IMR-90 (cell line): Measurements from ENCODE around the gene RAB11FIP4. TPM values are rescaled to one million over a fixed set of nuclear protein-coding genes. Genes with fewer than 3 reads are reported as not detected.

Source experiments
- ATAC-seq: fragments of 200-7000 bp; cut with Tn5 transposase; 2 replicates; pipeline ENCODE4 v1.9.1; 2020; ENCODE audit warnings: low read depth, mild to moderate bottlenecking, moderate library complexity
- BruUV-seq: library from RNA; stranded (reverse); fragments of 400-500 nt; replicated peaks from 2 replicates; lab custom pipeline; 2021; lab: Mats Ljungman, UMichigan
- CTCF ChIA-PET: fragments of 300-600 bp; formaldehyde crosslinking; extraction: SDS; loops from one replicate; lab custom pipeline; 2021; ENCODE audit warnings: antibody characterized with exemption; lab: Yijun Ruan, JAX
- POLR2A ChIA-PET: fragments of 300-600 bp; sonication (Branson Sonifier 250); formaldehyde crosslinking; loops from one replicate; lab custom pipeline; 2022; ENCODE audit warnings: antibody characterized with exemption; ENCODE audit not compliant: unreplicated experiment; lab: Charles Lee
- DNase-seq: peaks from one replicate; pipeline ENCODE4 v3.0.0; 2013
- H2AFZ ChIP-seq: replicated peaks from 2 replicates; pipeline ENCODE3; 2013; ENCODE audit warnings: low read length, mild to moderate bottlenecking; ENCODE audit not compliant: poor library complexity
- H2AK5ac ChIP-seq: 2 replicates; pipeline ENCODE4 v1.6.1; 2013; ENCODE audit warnings: low read depth, low read length, inconsistent platforms
- H2AK9ac ChIP-seq: replicated peaks from 2 replicates; pipeline ENCODE3; 2013; ENCODE audit warnings: mild to moderate bottlenecking, low read depth, low read length, moderate library complexity; ENCODE audit not compliant: poor library complexity
- H2BK120ac ChIP-seq: 2 replicates; pipeline ENCODE4 v1.6.1; 2013; ENCODE audit warnings: low read depth, low read length, inconsistent platforms
- H2BK15ac ChIP-seq: 3 replicates; pipeline ENCODE4 v1.6.1; 2013; ENCODE audit warnings: low read depth, low read length, inconsistent platforms
- H2BK20ac ChIP-seq: 2 replicates; pipeline ENCODE4 v1.6.1; 2013; ENCODE audit warnings: low read depth, mild to moderate bottlenecking, inconsistent platforms, low read length, moderate library complexity
- H2BK5ac ChIP-seq: 2 replicates; pipeline ENCODE4 v1.6.1; 2013; ENCODE audit warnings: mild to moderate bottlenecking, low read depth, low read length, inconsistent platforms; ENCODE audit not compliant: poor library complexity, severe bottlenecking
- H3K14ac ChIP-seq: replicated peaks from 2 replicates; pipeline ENCODE4 v1.6.1; 2013; ENCODE audit warnings: low read depth, low read length, inconsistent platforms
- H3K18ac ChIP-seq: 2 replicates; pipeline ENCODE4 v1.6.1; 2013; ENCODE audit warnings: low read depth, low read length, control low read depth
- H3K23ac ChIP-seq: 2 replicates; pipeline ENCODE4 v1.6.1; 2013; ENCODE audit warnings: low read depth, low read length, inconsistent platforms
- H3K27ac ChIP-seq: 2 replicates; pipeline ENCODE4 v1.5.1; 2013; ENCODE audit warnings: mild to moderate bottlenecking, control low read depth, low read length; ENCODE audit not compliant: insufficient read depth
- H3K27me3 ChIP-seq: 2 replicates; pipeline ENCODE4 v1.6.1; 2013; ENCODE audit warnings: low read length; ENCODE audit not compliant: control insufficient read depth, insufficient read depth
- H3K36me3 ChIP-seq: 2 replicates; pipeline ENCODE4 v1.6.1; 2013; ENCODE audit warnings: low read length, mixed read lengths; ENCODE audit not compliant: control insufficient read depth, insufficient read depth
- H3K4ac ChIP-seq: 2 replicates; pipeline ENCODE4 v1.6.1; 2013; ENCODE audit warnings: low read depth, low read length, inconsistent platforms
- H3K4me1 ChIP-seq: 2 replicates; pipeline ENCODE4 v1.6.1; 2013; ENCODE audit warnings: low read length, mixed read lengths; ENCODE audit not compliant: control insufficient read depth, insufficient read depth
- H3K4me2 ChIP-seq: 2 replicates; pipeline ENCODE4 v1.6.1; 2013; ENCODE audit warnings: low read depth, mild to moderate bottlenecking, control low read depth, low read length, moderate library complexity
- H3K4me3 ChIP-seq: 2 replicates; pipeline ENCODE4 v1.5.1; 2013; ENCODE audit warnings: low read depth, mild to moderate bottlenecking, control low read depth, low read length, moderate library complexity; ENCODE audit not compliant: insufficient read depth
- H3K56ac ChIP-seq: 2 replicates; pipeline ENCODE4 v1.6.1; 2013; ENCODE audit warnings: low read length, inconsistent platforms; ENCODE audit not compliant: insufficient read depth; ENCODE audit errors: extremely low read depth
- H3K79me1 ChIP-seq, 2 experiments: 2 replicates each; pipeline ENCODE4 v1.6.1; 2013; ENCODE audit warnings: low read length in 2 of 2, inconsistent platforms in 1 of 2, low read depth in 1 of 2
- H3K9ac ChIP-seq: 2 replicates; pipeline ENCODE4 v1.6.1; 2013; ENCODE audit warnings: low read depth, low read length, control low read depth
- H3K9me1 ChIP-seq: 2 replicates; pipeline ENCODE4 v1.6.1; 2013; ENCODE audit warnings: low read length, inconsistent platforms; ENCODE audit not compliant: insufficient read depth
- H3K9me3 ChIP-seq: 2 replicates; pipeline ENCODE4 v1.6.1; 2013; ENCODE audit warnings: low read length; ENCODE audit not compliant: control insufficient read depth, insufficient read depth
- H4K20me1 ChIP-seq: 2 replicates; pipeline ENCODE4 v1.6.1; 2013; ENCODE audit warnings: low read length, inconsistent platforms; ENCODE audit not compliant: insufficient read depth
- H4K5ac ChIP-seq: 2 replicates; pipeline ENCODE4 v1.6.1; 2013; ENCODE audit warnings: mild to moderate bottlenecking, low read depth, low read length, control low read depth
- H4K8ac ChIP-seq, 2 experiments: 2 replicates each; pipeline ENCODE4 v1.6.1; 2013; ENCODE audit warnings: low read depth in 2 of 2, low read length in 2 of 2, control low read depth in 1 of 2, inconsistent platforms in 1 of 2
- H4K91ac ChIP-seq: 2 replicates; pipeline ENCODE4 v1.6.1; 2013; ENCODE audit warnings: low read depth, low read length, inconsistent platforms; ENCODE audit not compliant: insufficient read depth
- BHLHE40 ChIP-seq: fragments of 150-350 bp; IDR thresholded peaks from 2 replicates; pipeline ENCODE4 v1.6.1; 2016; ENCODE audit warnings: mild to moderate bottlenecking, low read depth, low read length
- CEBPB ChIP-seq: IDR thresholded peaks from 2 replicates; pipeline ENCODE4 v1.6.1; 2012; ENCODE audit warnings: low read depth, low read length, improper control_type of control experiment
- CHD1 ChIP-seq: IDR thresholded peaks from 2 replicates; pipeline ENCODE4 v1.6.1; 2012; ENCODE audit warnings: low read depth, low read length, improper control_type of control experiment
- ELK1 ChIP-seq: fragments of 150-350 bp; IDR thresholded peaks from 2 replicates; pipeline ENCODE4 v1.6.1; 2016; ENCODE audit warnings: low read depth, mild to moderate bottlenecking, low read length, moderate library complexity, borderline replicate concordance
- FOS ChIP-seq: fragments of 150-350 bp; IDR thresholded peaks from 2 replicates; pipeline ENCODE4 v1.6.1; 2016; ENCODE audit warnings: low read depth, low read length
- MAFK ChIP-seq: IDR thresholded peaks from 2 replicates; pipeline ENCODE4 v1.6.1; 2012; ENCODE audit warnings: low read depth, low read length, improper control_type of control experiment
- MAZ ChIP-seq: IDR thresholded peaks from 2 replicates; pipeline ENCODE4 v1.6.1; 2012; ENCODE audit warnings: low read depth, mild to moderate bottlenecking, low read length, improper control_type of control experiment, moderate library complexity, borderline replicate concordance
- MXI1 ChIP-seq: IDR thresholded peaks from 2 replicates; pipeline ENCODE4 v1.6.1; 2012; ENCODE audit warnings: low read depth, mild to moderate bottlenecking, low read length, moderate library complexity, borderline replicate concordance
- NFE2L2 ChIP-seq: fragments of 150-350 bp; IDR thresholded peaks from 2 replicates; pipeline ENCODE4 v1.6.1; 2016; ENCODE audit warnings: low read depth, mild to moderate bottlenecking, low read length
- RAD21 ChIP-seq: IDR thresholded peaks from 2 replicates; pipeline ENCODE4 v1.6.1; 2012; ENCODE audit warnings: low read length, improper control_type of control experiment
- RCOR1 ChIP-seq: IDR thresholded peaks from 2 replicates; pipeline ENCODE4 v1.6.1; 2012; ENCODE audit warnings: mild to moderate bottlenecking, low read length, improper control_type of control experiment; ENCODE audit not compliant: insufficient replicate concordance
- RFX5 ChIP-seq: IDR thresholded peaks from 2 replicates; pipeline ENCODE4 v1.8.0; 2012; ENCODE audit warnings: low read depth, mild to moderate bottlenecking, low read length, moderate library complexity
- SMC3 ChIP-seq: fragments of 150-350 bp; IDR thresholded peaks from 2 replicates; pipeline ENCODE4 v1.6.1; 2016; ENCODE audit warnings: low read depth, mild to moderate bottlenecking, antibody characterized with exemption, low read length, moderate library complexity
- USF2 ChIP-seq: fragments of 150-350 bp; IDR thresholded peaks from 2 replicates; pipeline ENCODE4 v1.6.1; 2017; ENCODE audit warnings: mild to moderate bottlenecking, antibody characterized with exemption, low read length, low read depth
- WGBS, 2 experiments: methylation state at CpG; one replicate each; pipeline versions ENCODE4 v1.1.5 to v1.1.7; 2013; ENCODE audit warnings: missing lambda C conversion rate in 2 of 2; ENCODE audit not compliant: insufficient read length in 1 of 2; ENCODE audit errors: extremely low coverage in 2 of 2; 5-methylcytosine and 5-hydroxymethylcytosine counted together
- dilution Hi-C: fragments of 300-500 bp; cut with HindIII; formaldehyde crosslinking; loops from one replicate; pipeline ENCODE4 v1.14.3; 2018; ENCODE audit warnings: low sequenced_read_pairs; ENCODE audit not compliant: unreplicated experiment
- in situ Hi-C: fragments of 300-500 bp; cut with MboI; formaldehyde crosslinking; loops from 3 replicates; pipeline ENCODE4 v1.14.3; 2019; ENCODE audit warnings: low sequenced_read_pairs, inconsistent platforms, mixed read lengths
- intact Hi-C: fragments of 100-400 bp; cut with micrococcal nuclease; formaldehyde crosslinking; loops from 2 replicates; pipeline ENCODE4 v1.10.0; 2022
- polyA plus RNA-seq, 3 experiments: library from polyadenylated mRNA; depleted of rRNA; stranded (reverse); fragments of >200 nt; gene quantifications; 2 replicates each; pipeline ENCODE4 v1.2.3, GENCODE V29; 2012; ENCODE audit warnings: low replicate concordance in 1 of 3
- total RNA-seq: library from RNA; depleted of rRNA; stranded (reverse); fragments of >200 nt; gene quantifications from 2 replicates; pipeline ENCODE4 v1.2.3, GENCODE V29; 2012

The RAB11FIP4 gene
- total and polyA plus RNA-seq, 2 of the 4 experiments (the other 2 are of a cell fraction): 0.68 to 1.1 TPM

GRCh38 chr17:31528291-31528874, 136.9 kb downstream of the RAB11FIP4 start:
- peaks cover 6% of the 10 kb centered on the region for H3K4me1 ChIP-seq

More at GRCh38 chr17:31528291-31528874, 136.9 kb downstream of the RAB11FIP4 start:
- intact Hi-C loops: no loop called here
- Histone ChIP-seq H2AK5ac (no peak overlapping the region), H3K36me3 (no peaks in the 10 kb centered on the region), H4K91ac (no peak overlapping the region), H3K4me2 (no peak overlapping the region), H3K27me3 (no peaks in the 10 kb centered on the region), H3K4me3 (no peak overlapping the region), H3K79me1 (no peaks in the 10 kb centered on the region), H4K8ac (no peak overlapping the region), H2BK20ac (no peak overlapping the region), H3K9me1 (peaks cover 4% of the 10 kb centered on the region; the same call in 1 of the 2 replicates), H4K5ac (no peak overlapping the region), H2AK9ac (peak overlapping the region; percentile 33), H3K9ac (no peak overlapping the region), H2BK5ac (no peak overlapping the region), H3K4ac (no peak overlapping the region), H3K56ac (no peak overlapping the region), H4K20me1 (no peaks in the 10 kb centered on the region), H3K14ac (no peak overlapping the region), H2BK15ac (no peak overlapping the region), H2AFZ (peak overlapping the region; percentile 19), H3K27ac (no peak overlapping the region), H3K9me3 (no peaks in the 10 kb centered on the region; the same call in 1 of the 2 replicates), H2BK120ac (no peak overlapping the region), H3K18ac (no peak overlapping the region), H3K23ac (no peak overlapping the region)
- in situ Hi-C loops: loop anchor here (5.0 kb wide), 1 partner anchor 86 kb away; no protein-coding TSS in a partner anchor
- POLR2A ChIA-PET: no interaction called here
- 90% methylated on average over 12 of the region's 26 CpGs; no CpG with 5 or more reads in 1 of the 2 experiments for WGBS, 2 experiments
- no peak for TF ChIP-seq SMC3
- TF ChIP-seq RFX5: no peak
- no peak for TF ChIP-seq USF2
- TF ChIP-seq RAD21: no peak
- TF ChIP-seq MAFK: no peak
- TF ChIP-seq RCOR1: no peak
- no peak for TF ChIP-seq MXI1
- TF ChIP-seq FOS: no peak
- no peak for TF ChIP-seq CEBPB
- TF ChIP-seq ELK1: no peak
- no peak for TF ChIP-seq MAZ
- TF ChIP-seq BHLHE40: no peak
- no peak for TF ChIP-seq NFE2L2
- no peak for TF ChIP-seq CHD1
- dilution Hi-C loops: no loop called here
- ATAC-seq (no peak), DNase-seq (no peak)
- CTCF ChIA-PET: interaction anchor here (0.7 to 1.2 kb wide), 2 partner anchors 196 to 315 kb away, joined by 3 read pairs; no protein-coding TSS in a partner anchor
- BruUV-seq: no TSS peak
